GM18502 (cell line): ENCODE results near the gene AQP3.
"Not testable (repeated sequence)": the region's sequence is repeated elsewhere in the genome, so short reads cannot be mapped to it uniquely, and the experiment has no call there.

Source experiments
- ATAC-seq: cut with Tn5 transposase; IDR thresholded peaks from one replicate; pipeline ENCODE4 v1.9.1; 2021; ENCODE audit warnings: mild to moderate bottlenecking; ENCODE audit not compliant: unreplicated experiment, poor library complexity

AQP3 gene

DNA sequence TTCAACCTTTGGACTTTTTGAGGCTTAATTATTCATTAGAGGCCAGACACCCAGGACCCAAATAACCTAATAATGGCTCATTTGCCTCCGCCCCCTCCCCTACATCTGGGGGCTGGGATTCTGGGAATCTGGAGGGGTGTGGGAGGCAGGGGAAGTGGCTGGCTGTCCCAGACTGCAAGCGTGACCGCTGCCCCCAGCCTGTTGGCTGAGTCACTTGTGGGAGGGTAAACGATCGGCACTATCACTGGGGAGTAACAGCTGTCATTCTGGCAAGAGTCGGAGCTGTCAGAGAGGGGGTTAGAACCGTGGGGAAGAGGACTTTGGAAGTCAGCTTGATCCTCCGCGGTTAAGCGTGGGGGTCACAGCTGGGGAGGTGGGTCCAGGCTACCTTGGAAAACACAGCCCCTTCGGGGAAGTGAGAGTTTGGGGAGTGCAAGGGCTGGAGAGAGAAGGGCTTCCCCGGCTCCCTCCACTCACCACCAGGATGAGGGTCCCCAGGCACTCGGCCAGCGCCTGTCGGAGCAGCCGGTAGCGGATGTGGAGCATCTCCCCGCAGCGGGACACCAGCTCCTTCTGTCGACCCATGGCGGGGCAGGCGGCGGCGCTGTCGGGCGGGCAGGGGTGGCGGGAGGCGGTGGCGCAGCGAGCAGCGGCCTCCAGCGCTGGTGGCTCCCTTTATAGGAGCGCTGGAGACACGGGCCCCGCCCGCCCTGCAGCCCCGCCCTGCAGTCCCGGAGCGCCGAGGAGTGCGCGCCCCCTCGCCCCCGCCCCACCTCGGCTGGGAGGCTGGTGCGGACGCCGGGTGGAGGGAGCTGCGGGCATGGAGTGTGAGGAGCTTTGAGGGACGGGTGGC lies at the start of gene AQP3:
Gene AQP3, minus strand, starts transcription at position 648 of the 853 bp plus-strand sequence. Its CDS starts 63 bp downstream, at position 585.
- ATAC-seq: peak; percentile 34

DNA sequence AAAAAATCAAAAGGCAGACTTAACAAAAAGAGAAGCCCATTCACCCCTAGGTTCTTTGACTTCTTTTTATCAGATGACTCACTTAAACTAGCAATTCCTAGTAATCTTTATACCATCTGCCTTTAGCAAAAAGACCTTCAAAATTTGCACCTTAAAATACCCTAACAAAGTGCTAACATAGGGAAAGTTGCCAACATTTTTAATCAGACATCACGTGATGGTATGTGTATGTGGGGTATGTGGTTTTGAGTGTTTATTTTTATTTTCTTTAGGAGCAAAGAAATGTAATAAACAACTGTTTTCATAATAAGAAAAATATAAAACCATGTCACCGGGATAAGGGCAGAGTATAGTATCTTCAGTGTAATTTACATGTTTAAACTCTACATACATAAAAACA lies 46.4 kb upstream of the AQP3 start:
- not testable (repeated sequence) for ATAC-seq

DNA sequence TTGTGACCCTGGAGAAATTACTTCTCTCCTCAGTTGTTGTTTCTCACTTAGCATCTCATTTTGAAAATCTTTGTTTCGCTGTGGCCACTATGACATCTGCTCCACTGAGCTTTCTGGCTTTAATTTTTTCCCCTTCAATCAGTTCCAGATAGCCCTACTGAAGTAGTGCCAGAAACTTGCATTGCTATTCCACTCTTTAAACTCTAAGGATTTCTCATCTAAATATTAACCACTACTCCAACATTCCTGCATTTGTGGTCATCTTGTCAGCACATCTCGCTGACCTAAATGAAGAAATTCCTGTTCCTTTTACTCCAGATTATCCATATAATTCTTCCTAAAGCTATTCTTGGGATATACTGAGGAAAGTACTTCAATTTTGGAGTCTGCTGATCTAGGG lies 41.7 kb upstream of the AQP3 start:
- no peak for ATAC-seq

DNA sequence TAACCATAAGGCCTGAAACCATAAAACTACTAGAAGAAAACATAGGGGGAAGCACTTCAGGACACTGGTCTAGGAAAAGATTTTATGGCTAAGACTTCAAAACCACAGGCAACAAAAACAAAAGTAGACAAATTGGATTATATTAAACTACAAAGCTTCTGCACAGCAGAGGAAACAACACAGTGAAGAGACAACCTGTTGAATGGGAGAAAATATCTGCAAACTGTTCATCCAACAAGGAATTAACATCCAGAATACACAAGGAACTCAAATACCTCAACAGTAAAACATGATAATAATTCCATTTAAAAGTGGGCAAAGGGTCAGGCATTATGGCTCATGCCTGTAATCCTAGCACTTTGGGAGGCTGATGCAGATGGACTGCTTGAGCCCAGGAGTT lies 37.9 kb upstream of the AQP3 start:
- not testable (repeated sequence) for ATAC-seq

DNA sequence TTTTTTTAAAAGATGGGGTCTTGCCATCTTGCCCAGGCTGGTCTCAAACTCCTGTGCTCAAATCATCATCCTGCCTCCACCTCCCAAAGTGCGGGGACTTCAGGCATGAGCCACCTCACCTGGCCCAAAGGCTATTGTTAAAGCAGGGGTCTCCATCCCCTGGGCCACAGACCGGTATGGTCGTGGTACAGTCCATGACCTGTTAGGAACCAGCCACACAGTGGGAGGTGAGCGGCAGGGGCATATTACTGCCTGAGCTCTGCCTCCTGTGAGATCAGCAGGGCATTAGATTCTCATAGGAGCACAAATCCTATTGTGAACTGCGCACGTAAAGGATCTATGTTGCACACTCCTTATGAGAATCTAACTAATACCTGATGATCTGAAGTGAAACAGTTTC lies 33.6 kb upstream of the AQP3 start:
- no peak for ATAC-seq

DNA sequence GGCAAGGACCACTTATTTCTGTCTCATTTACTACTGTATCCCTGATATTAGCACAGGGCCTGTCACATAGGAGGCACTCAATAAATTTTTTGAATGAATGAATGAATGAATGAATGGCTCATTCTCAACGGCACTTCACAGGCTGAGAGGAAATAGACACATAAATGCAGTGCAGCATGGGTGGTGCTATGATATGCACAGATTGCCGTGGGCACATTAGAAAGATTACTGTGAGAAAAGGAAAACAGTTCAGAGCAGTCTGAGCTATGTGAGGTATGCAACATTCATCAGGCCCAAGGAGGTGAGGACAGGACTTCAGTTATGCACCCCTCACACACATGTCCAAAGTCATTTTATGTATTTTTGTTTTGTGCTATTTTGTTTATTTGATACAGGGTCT lies 32.7 kb upstream of the AQP3 start:
- ATAC-seq: no peak

DNA sequence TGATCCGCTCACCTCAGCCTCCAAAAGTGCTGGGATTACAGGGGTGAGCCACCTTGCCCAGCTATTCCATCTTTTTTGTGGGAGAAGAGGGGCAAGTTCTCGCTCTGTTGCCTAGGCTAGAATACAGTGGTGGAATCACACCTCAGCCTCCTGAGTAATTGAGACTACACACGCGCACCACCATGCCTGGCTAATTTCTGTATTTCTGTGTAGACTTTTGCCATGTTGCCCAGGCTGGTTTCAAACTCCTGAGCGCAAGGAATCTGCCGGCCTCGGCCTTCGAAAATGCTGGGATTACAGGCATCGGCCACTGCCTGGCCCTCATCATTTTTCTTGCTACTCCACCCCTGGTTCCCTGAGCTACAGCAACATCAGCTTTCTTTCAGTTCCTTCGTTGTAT lies 29.1 kb upstream of the AQP3 start:
- ATAC-seq: no peak

DNA sequence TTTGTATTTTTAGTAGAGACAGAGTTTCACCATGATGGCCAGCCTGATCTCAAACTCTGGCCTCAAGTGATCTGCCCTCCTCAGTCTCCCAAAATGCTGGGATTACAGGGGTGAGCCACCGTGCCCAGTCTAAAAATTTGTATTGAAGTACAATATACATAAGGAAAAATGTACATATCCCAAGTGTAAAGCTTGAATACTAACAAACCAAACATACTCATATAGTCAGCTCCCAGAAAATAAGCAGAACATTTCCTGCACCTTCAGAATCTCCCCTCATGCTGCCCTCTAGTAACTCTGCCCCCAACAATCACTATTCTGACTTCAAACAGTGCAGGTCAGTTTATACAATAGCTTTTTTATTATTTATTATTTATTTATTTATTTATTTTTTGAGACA lies 28.0 kb upstream of the AQP3 start:
- ATAC-seq: no peak

DNA sequence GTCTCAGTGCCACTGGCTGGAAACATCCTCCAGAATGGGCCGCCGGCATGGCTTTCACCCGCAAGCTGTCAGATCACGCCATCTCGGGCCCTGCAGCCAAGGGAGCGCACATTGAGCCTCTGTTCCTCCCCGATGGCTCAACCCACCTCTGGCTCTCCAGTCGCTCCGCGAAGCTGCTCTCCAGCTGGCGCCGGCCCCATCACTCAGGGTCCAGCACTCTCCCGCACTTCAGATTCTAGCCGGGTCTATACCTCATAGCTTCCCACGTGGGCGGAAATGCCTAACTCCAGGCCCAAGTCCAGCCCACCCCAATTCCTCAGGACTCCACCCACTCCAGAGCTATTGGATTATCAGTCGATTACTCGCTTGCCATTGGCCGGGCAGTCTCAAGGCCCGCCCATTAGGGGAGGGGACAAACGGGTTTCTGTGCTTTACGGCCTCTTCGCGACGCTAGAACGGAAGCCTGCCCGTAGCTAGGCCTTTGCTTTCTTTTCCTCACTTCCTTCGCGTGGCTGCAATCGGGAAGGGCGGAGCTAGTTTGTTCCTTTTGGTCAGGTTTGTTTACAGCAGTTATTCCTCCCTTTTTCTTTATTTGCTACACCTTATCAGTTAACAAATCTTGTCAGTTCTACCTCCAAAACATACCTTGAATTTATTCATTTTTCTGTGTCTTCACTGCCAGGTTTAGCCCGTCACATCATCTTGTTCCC lies 26.4 kb upstream of the AQP3 start, which contains the start of gene NOL6:
Gene NOL6, minus strand, starts transcription at position 282 of the 710 bp plus-strand sequence. Its CDS starts 82 bp downstream, at position 200.
- peak; percentile 100 for ATAC-seq

DNA sequence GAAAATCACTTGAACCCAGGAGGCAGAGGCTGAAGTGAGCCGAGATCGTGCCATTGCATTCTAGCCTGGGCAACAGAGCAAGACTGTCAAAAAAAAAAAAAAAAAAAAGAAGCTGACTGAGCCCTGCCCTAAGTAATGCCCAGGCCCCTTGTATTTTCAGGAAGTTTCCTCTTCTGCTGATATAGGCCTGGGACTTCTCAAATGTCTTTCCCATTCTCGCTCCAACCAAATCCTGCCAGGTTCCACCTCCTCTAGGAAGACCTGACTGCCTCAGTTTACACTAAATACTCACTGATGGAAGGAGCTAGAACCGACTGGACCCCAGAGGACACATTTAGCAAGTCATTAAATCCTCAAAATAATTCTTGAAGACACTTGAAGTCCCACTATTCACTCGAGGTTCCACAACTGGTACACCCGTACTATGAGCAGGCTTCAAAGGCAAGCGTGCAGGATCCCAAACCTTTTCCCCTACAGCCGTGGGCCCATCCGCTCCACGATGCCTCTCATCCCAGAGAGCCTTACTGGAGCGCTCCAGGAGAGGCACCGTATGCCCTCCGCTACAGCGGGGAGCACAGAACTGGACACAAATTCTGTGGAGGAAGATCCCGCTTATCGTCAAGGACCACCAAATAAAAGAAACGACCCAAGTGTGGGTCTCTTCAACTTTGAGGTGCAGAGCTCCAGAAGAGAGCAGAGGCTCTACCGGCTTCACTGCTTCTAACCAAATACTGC lies 25.7 kb upstream of the AQP3 start:
- no peak for ATAC-seq

GRCh38 chr9:33472171-33472880 lies 24.9 kb upstream of the AQP3 start:
- ATAC-seq: no peak

- ATAC-seq: no peak
These were observed 24.0 kb upstream of the AQP3 start for GRCh38 chr9:33471361-33471760.

DNA sequence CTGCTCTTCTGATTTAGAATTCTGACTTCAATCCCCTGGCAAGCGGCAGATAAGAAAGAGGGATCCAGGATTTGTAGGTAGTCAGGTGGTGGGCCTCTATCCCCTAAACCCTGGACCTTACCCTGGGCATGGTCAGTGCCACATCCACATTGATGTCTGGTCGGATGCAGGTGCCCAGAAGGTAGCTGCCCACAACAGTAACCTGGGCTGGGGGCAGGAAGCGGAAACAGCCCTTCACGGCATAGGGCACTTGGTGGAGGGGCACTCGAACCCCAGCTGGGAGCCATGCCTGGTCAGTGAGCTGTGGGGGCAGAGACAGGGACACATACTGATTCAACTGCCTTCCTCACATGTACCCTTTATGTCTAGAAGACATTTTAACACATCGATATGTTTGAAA lies 22.5 kb upstream of the AQP3 start:
- ATAC-seq: no peak

DNA sequence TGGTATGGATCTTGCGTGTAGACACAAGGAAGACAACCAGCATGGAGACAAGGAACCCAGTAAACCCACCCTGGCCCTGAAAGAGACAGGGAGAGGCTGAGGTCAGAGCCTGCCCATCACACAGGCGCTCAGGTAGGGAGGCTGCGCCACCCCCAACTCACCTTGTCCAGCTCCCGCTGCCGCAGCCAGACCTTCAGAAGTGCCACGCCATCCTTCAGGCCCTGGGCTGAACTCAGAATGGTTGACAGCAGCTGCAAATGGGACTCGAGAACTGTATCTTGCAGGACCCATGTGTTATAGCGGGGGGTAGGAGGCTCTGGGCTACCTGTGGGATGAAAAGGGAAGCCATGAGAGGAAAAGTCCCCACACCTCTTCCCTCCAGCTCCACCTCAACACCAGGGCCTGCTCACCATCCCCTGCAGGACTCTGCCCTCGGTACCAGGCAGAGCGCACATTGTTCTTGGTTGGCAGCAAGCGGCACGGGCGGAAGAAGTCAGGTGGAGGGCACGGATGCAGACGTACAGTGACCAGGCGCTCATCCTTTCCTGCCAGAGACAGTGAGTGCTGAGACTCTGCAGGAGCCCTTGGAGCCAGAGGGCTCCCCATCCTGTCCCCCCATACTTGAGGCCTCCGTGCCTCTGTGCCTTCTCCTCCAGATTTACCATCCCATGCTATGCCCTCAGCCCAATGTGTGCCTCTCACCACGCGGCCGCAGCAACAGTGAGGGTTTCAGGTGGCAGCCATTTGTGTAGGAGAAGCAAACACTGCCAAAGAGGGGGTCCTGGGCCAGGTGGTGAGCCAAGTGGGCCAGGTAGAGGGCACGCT lies 21.6 kb upstream of the AQP3 start:
- no peak for ATAC-seq

GRCh38 chr9:33468215-33468730 lies 20.9 kb upstream of the AQP3 start:
- no peak for ATAC-seq

DNA sequence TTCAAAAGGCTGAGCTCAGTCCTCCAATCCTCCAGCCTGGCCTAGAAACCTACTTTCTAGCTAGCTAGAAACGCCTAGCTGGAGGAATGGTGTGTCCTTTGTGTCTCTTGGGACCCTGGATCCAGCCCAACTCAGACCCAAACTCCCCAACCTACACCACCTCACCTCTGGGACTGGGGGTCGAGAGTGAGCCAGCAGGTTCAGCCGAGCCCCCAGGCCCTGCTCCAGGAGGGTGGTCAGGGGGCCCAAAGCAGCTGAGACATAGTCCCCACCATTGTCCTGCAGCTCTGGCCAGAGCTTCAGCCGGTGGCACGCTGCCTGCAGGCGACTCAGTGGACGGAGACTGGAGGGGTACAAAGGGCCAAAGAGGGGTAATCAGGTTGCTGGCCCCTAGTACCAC lies 20.1 kb upstream of the AQP3 start:
- ATAC-seq: no peak

GRCh38 chr9:33466565-33467495 lies 19.4 kb upstream of the AQP3 start:
- no peak for ATAC-seq
